ENCODE measurements around the gene AIG1. TPM values are rescaled to one million over a fixed set of nuclear protein-coding genes. Genes with fewer than 3 reads are reported as not detected.

AIG1 gene
- total RNA-seq, 2 experiments from 2014 or later, result 0.40 to 0.85 TPM

DNA sequence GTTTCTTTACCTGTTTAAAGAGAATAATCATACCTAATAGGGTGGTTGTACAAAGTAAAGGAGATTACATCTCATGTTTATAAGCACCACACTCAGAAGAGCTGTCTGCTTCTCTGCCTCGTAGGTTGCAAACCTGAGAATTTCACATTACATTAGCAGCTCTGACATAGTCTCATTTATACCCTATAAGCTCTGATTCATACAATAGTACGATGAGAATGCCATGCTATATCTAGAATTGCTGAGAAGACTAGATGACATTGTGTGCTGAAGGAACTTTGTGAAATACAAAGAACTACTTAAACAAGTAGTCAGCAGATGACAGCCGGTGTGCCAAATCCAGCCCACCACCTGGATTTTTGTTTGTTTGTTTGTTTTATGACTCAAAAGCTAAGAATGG lies 268.6 kb downstream of the AIG1 start:
- TF ChIP-seq EZH2phosphoT487 (IDR thresholded peaks at IDR 0.05; ENCODE audit: borderline replicate concordance, low read depth, low read length), result no peak
- TF ChIP-seq, protein P1, sequence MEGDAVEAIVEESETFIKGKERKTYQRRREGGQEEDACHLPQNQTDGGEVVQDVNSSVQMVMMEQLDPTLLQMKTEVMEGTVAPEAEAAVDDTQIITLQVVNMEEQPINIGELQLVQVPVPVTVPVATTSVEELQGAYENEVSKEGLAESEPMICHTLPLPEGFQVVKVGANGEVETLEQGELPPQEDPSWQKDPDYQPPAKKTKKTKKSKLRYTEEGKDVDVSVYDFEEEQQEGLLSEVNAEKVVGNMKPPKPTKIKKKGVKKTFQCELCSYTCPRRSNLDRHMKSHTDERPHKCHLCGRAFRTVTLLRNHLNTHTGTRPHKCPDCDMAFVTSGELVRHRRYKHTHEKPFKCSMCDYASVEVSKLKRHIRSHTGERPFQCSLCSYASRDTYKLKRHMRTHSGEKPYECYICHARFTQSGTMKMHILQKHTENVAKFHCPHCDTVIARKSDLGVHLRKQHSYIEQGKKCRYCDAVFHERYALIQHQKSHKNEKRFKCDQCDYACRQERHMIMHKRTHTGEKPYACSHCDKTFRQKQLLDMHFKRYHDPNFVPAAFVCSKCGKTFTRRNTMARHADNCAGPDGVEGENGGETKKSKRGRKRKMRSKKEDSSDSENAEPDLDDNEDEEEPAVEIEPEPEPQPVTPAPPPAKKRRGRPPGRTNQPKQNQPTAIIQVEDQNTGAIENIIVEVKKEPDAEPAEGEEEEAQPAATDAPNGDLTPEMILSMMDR (conservative IDR thresholded peaks at IDR 0.05; ENCODE audit: low read length), result no peak
- H3K79me2 ChIP-seq (ENCODE audit: insufficient read depth, low read depth, low read length), result no peaks in the 10 kb centered on the region
- POLR2A ChIA-PET, result no interaction called here
- H3K27ac ChIP-seq (ENCODE audit: low read depth, low read length, poor library complexity, severe bottlenecking), result no peak overlapping the region
- no peaks in the 10 kb centered on the region for H3K9me3 ChIP-seq (ENCODE audit: low read length)
- H3K36me3 ChIP-seq (ENCODE audit: insufficient read depth, low read length), result no peaks in the 10 kb centered on the region
- no peaks in the 10 kb centered on the region for H3K4me1 ChIP-seq (ENCODE audit: insufficient read depth, low read length, poor library complexity, severe bottlenecking)
- no TSS peak for BruUV-seq (replicated peaks)
- DNase-seq (ENCODE audit: low spot score), result no peak
- CTCF ChIA-PET (ENCODE audit: unreplicated experiment), result no interaction called here
- no peak overlapping the region for H3K4me3 ChIP-seq (ENCODE audit: low read depth, low read length, poor library complexity, severe bottlenecking)
- H3K4me2 ChIP-seq (ENCODE audit: low read length), result no peak overlapping the region
- H2AFZ ChIP-seq (ENCODE audit: low read length), result no peak overlapping the region
- intact Hi-C loops (cut with micrococcal nuclease; ENCODE audit: unreplicated experiment), result no loop called here
- H3K9me2 ChIP-seq (ENCODE audit: insufficient read depth, low read length), result no peaks in the 10 kb centered on the region
- no peaks in the 10 kb centered on the region for H4K20me1 ChIP-seq (ENCODE audit: insufficient read depth, low read length)

DNA sequence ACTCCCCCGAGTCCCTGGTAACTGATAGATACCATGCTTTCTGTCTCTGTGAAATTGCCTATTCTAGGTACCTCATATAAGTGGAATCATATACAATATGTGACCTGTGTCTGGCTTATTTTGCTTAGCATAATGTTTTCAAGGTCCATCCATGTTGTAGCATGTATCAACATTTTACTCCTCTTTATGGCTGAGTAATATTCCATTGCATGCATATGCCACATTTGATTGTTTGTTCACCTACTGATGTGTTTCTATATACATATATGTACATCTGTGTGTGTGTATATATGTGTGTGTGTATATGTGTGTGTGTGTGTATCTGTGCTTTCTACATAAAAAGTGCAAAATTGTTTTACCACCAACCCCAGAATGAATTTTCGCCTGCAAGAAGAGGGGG lies 270.7 kb downstream of the AIG1 start:
- Histone ChIP-seq H3K4me3 (ENCODE audit: low read depth, low read length, poor library complexity, severe bottlenecking) (no peak overlapping the region), H3K9me2 (ENCODE audit: insufficient read depth, low read length) (no peaks in the 10 kb centered on the region), H3K27ac (ENCODE audit: low read depth, low read length, poor library complexity, severe bottlenecking) (no peak overlapping the region), H3K4me1 (ENCODE audit: insufficient read depth, low read length, poor library complexity, severe bottlenecking) (no peaks in the 10 kb centered on the region), H2AFZ (ENCODE audit: low read length) (no peak overlapping the region), H4K20me1 (ENCODE audit: insufficient read depth, low read length) (no peaks in the 10 kb centered on the region), H3K9me3 (ENCODE audit: low read length) (no peaks in the 10 kb centered on the region), H3K79me2 (ENCODE audit: insufficient read depth, low read depth, low read length) (no peaks in the 10 kb centered on the region), H3K36me3 (ENCODE audit: insufficient read depth, low read length) (no peaks in the 10 kb centered on the region), H3K4me2 (ENCODE audit: low read length) (no peak overlapping the region)
- POLR2A ChIA-PET, result no interaction called here
- no TSS peak for BruUV-seq (replicated peaks)
- no peak for TF ChIP-seq EZH2phosphoT487 (IDR thresholded peaks at IDR 0.05; ENCODE audit: borderline replicate concordance, low read depth, low read length)
- TF ChIP-seq, protein P1 (conservative IDR thresholded peaks at IDR 0.05; ENCODE audit: low read length), result no peak
- intact Hi-C loops (cut with micrococcal nuclease; ENCODE audit: unreplicated experiment), result no loop called here
- no peak for DNase-seq (ENCODE audit: low spot score)
- CTCF ChIA-PET (ENCODE audit: unreplicated experiment), result no interaction called here

DNA sequence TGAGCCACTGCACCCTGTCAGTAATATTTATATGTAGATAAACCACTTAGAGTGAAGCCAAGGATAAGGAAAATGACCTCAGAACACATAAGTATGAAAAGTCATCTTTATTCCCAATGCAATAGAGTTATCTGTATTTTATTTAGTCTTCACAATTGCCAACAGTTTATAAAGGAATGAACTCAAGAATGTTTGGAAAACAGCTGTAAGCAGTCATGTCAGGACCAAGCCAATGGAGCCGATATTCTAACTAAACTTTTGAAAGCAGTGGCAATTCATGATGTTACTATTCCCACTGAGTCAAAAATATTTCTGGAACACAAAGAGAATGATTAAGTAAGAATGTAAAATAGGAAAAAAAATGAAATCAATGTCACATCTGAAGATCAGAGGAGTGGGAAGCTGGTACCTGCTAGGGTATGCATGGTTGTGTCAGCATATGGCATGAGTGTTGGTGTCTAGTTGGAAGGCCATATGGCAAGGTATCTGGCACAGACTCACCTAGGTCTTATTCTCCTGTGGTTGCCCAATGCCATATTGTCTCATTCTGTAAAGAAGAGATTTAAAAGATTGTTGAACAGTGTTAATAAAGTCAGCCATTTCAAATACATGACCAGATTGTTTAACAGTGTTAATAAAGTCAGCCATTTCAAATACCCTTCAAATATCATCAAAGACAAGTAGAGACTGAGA lies 271.6 kb downstream of the AIG1 start:
- TF ChIP-seq, protein P1 (conservative IDR thresholded peaks at IDR 0.05; ENCODE audit: low read length), result no peak
- no peak for TF ChIP-seq EZH2phosphoT487 (IDR thresholded peaks at IDR 0.05; ENCODE audit: borderline replicate concordance, low read depth, low read length)
- H3K9me2 ChIP-seq (ENCODE audit: insufficient read depth, low read length), result no peaks in the 10 kb centered on the region
- H3K4me1 ChIP-seq (ENCODE audit: insufficient read depth, low read length, poor library complexity, severe bottlenecking), result no peaks in the 10 kb centered on the region
- ChIA-PET CTCF (ENCODE audit: unreplicated experiment) (no interaction called here), POLR2A (interaction anchor here (0.7 kb wide), 1 partner anchor 512 kb away, joined by 3 read pairs; no protein-coding TSS in a partner anchor)
- H3K4me3 ChIP-seq (ENCODE audit: low read depth, low read length, poor library complexity, severe bottlenecking), result no peak overlapping the region
- H3K36me3 ChIP-seq (ENCODE audit: insufficient read depth, low read length), result no peaks in the 10 kb centered on the region
- no peaks in the 10 kb centered on the region for H3K9me3 ChIP-seq (ENCODE audit: low read length)
- no peaks in the 10 kb centered on the region for H4K20me1 ChIP-seq (ENCODE audit: insufficient read depth, low read length)
- BruUV-seq (replicated peaks), result no TSS peak
- H3K79me2 ChIP-seq (ENCODE audit: insufficient read depth, low read depth, low read length), result no peaks in the 10 kb centered on the region
- DNase-seq (ENCODE audit: low spot score), result no peak
- H3K4me2 ChIP-seq (ENCODE audit: low read length), result no peak overlapping the region
- no peak overlapping the region for H3K27ac ChIP-seq (ENCODE audit: low read depth, low read length, poor library complexity, severe bottlenecking)
- intact Hi-C loops (cut with micrococcal nuclease; ENCODE audit: unreplicated experiment), result no loop called here
- no peak overlapping the region for H2AFZ ChIP-seq (ENCODE audit: low read length)
